Esophagus squamous epithelium (tissue), 5 donors: ENCODE results near the gene B4GALT5. TPM values are rescaled to one million over a fixed set of nuclear protein-coding genes. Genes with fewer than 3 reads are reported as not detected.
A peak's percentile ranks its signal among the peaks of the same experiment; 100 is the strongest.
"Not testable (repeated sequence)": the region's sequence is repeated elsewhere in the genome, so short reads cannot be mapped to it uniquely, and the experiment has no call there.

Experiments used
- DNase-seq: peaks from one replicate; lab custom pipeline; 2025; lab: John Stamatoyannopoulos, UW
- H3K27ac ChIP-seq, 4 donors: fragments of 200-600 bp; sonication (generic); one replicate each; pipeline ENCODE4 v1.5.1; 2016 to 2019; ENCODE audit warnings: mild to moderate bottlenecking in 1 of 4
- H3K27me3 ChIP-seq, 4 donors: fragments of 200-600 bp; sonication (generic); 1 replicate in 3 of 4; 2 replicates in 1 of 4; pipeline versions ENCODE4 v1.5.1 to v1.6.0; 2017 to 2021; ENCODE audit warnings: antibody characterized with exemption in 1 of 4
- H3K36me3 ChIP-seq, 3 donors: fragments of 200-600 bp; sonication (generic); one replicate each; pipeline ENCODE4 v1.5.1; 2016 to 2019
- H3K4me1 ChIP-seq, 3 donors: fragments of 200-600 bp; sonication (generic); one replicate each; pipeline ENCODE4 v1.5.1; 2017 to 2019
- H3K4me3 ChIP-seq, 4 donors: fragments of 200-600 bp; sonication (generic); 1 replicate in 3 of 4; 2 replicates in 1 of 4; pipeline ENCODE4 v1.5.1; 2016 to 2019; ENCODE audit warnings: mild to moderate bottlenecking in 2 of 4, moderate library complexity in 1 of 4
- H3K9me3 ChIP-seq, 3 donors: fragments of 200-600 bp; sonication (generic); one replicate each; pipeline ENCODE4 v1.5.1; 2016 to 2019
- POLR2A ChIP-seq, 4 donors: fragments of 450-650 bp; IDR thresholded peaks; one replicate each; pipeline ENCODE4 v1.6.1; 2017; ENCODE audit warnings: antibody characterized with exemption in 4 of 4, mild to moderate bottlenecking in 4 of 4, moderate library complexity in 3 of 4
- WGBS, 2 donors: methylation state at CpG; one replicate each; pipeline ENCODE4 v1.1.5; 2018; 5-methylcytosine and 5-hydroxymethylcytosine counted together
- intact Hi-C: fragments of 100-400 bp; cut with DNase I; formaldehyde crosslinking; loops from one replicate; pipeline ENCODE4 v1.15.0; 2022
- total RNA-seq, 4 donors: library from RNA; depleted of rRNA; stranded (reverse); fragments of >200 nt; gene quantifications; one replicate each; pipeline ENCODE4 v1.1.0, GENCODE V29; 2016
- TF ChIP-seq, protein P1 (sequence below), 6 experiments: fragments of 450-650 bp in 4 of 6; fragments of 200-600 bp in 2 of 6; sonication (generic) in 2 of 6; IDR thresholded peaks; one replicate each; pipeline ENCODE4 v1.5.1; 2016 to 2019; ENCODE audit warnings: antibody characterized with exemption in 6 of 6, mild to moderate bottlenecking in 4 of 6, moderate library complexity in 4 of 6
- donor health status: DM: yes; HTN: yes; CAD: no.

The B4GALT5 gene
- total RNA-seq, 4 donors from 2014 or later = 24.1 to 34.2 (median 25.7) TPM

- TF ChIP-seq, protein P1, sequence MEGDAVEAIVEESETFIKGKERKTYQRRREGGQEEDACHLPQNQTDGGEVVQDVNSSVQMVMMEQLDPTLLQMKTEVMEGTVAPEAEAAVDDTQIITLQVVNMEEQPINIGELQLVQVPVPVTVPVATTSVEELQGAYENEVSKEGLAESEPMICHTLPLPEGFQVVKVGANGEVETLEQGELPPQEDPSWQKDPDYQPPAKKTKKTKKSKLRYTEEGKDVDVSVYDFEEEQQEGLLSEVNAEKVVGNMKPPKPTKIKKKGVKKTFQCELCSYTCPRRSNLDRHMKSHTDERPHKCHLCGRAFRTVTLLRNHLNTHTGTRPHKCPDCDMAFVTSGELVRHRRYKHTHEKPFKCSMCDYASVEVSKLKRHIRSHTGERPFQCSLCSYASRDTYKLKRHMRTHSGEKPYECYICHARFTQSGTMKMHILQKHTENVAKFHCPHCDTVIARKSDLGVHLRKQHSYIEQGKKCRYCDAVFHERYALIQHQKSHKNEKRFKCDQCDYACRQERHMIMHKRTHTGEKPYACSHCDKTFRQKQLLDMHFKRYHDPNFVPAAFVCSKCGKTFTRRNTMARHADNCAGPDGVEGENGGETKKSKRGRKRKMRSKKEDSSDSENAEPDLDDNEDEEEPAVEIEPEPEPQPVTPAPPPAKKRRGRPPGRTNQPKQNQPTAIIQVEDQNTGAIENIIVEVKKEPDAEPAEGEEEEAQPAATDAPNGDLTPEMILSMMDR (IDR thresholded peaks at IDR 0.05) = no peak
- TF ChIP-seq POLR2A (IDR thresholded peaks at IDR 0.05) = no peak
- intact Hi-C loops = no loop called here
- Histone ChIP-seq H3K27me3 (no peaks in the 10 kb centered on the region), H3K9me3 (no peaks in the 10 kb centered on the region), H3K36me3 (peaks cover 0 to 28% (median 0%) of the 10 kb centered on the region in 3 donors), H3K4me1 (peaks cover 9 to 55% (median 16%) of the 10 kb centered on the region in 3 donors), H3K4me3 (no peak overlapping the region), H3K27ac (no peak overlapping the region)
- no peak for DNase-seq
- WGBS, 2 donors = 82 to 83% methylated on average over 1 of the region's 1 CpG
Observed at GRCh38 chr20:49629606-49630005, 84.1 kb downstream of the B4GALT5 start.

DNA sequence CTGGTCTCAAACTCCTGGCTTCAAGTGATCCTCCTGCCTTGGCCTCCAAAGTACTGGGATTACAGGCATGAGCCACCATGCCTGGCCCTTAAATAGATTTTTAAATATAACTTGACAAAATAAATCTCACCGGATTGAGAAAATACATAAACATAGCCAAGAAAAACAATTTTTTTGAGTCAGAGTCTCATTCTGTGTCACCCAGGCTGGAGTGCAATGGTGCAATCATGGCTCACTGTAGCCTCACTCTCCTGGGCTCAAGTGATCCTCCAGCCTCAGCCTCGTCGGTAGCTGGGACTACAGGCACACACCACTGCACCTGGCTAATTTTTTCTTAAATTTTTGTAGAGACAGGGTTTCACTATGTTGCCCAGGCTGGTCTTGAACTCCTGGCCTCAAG is 85.4 kb downstream of the B4GALT5 start:
- DNase-seq, H3K27me3 ChIP-seq, H3K4me3 ChIP-seq, H3K9me3 ChIP-seq, intact Hi-C loops: not testable (repeated sequence)
- 77 to 86% methylated on average over 3 of the region's 3 CpGs for WGBS, 2 donors
- peaks cover 9 to 55% (median 16%) of the 10 kb centered on the region in 3 donors for H3K4me1 ChIP-seq
- peaks cover 0 to 14% (median 0%) of the 10 kb centered on the region in 3 donors for H3K36me3 ChIP-seq
- peak overlapping the region in 1 of 4 donors; percentile 49 for H3K27ac ChIP-seq

- intact Hi-C loops = no loop called here
- Histone ChIP-seq H3K27ac (peak overlapping the region; percentile 43 to 79 (median 50)), H3K9me3 (peaks cover 0 to 4% (median 0%) of the 10 kb centered on the region in 3 donors), H3K27me3 (no peaks in the 10 kb centered on the region), H3K36me3 (peaks cover 0 to 6% (median 0%) of the 10 kb centered on the region in 3 donors), H3K4me1 (peaks cover 9 to 55% (median 16%) of the 10 kb centered on the region in 3 donors), H3K4me3 (no peak overlapping the region)
- no peak for DNase-seq
- TF ChIP-seq POLR2A (IDR thresholded peaks at IDR 0.05) = no peak
- TF ChIP-seq, protein P1 (IDR thresholded peaks at IDR 0.05) = no peak
- WGBS, 2 donors = 39 to 40% methylated on average over 3 to 4 of the region's 6 CpGs
Observed at GRCh38 chr20:49627329-49627761, 86.3 kb downstream of the B4GALT5 start.

GRCh38 chr20:49624988-49625387 is 88.7 kb downstream of the B4GALT5 start:
- H3K36me3 ChIP-seq, H3K9me3 ChIP-seq, intact Hi-C loops, DNase-seq, H3K27me3 ChIP-seq, H3K4me3 ChIP-seq: not testable (repeated sequence)
- 86 to 93% methylated on average over 10 of the region's 10 CpGs for WGBS, 2 donors
- Histone ChIP-seq H3K4me1 (peaks cover 5 to 46% (median 9%) of the 10 kb centered on the region in 3 donors), H3K27ac (peak overlapping the region in 1 of 4 donors; percentile 38)

- intact Hi-C loops = no loop called here
- H3K4me1 ChIP-seq = peaks cover 5 to 47% (median 9%) of the 10 kb centered on the region in 3 donors
- no peaks in the 10 kb centered on the region for H3K27me3 ChIP-seq
- DNase-seq = no peak
- WGBS, 2 donors = 81 to 88% methylated on average over 6 of the region's 6 CpGs
- H3K4me3 ChIP-seq = no peak overlapping the region
- no peak for TF ChIP-seq POLR2A (IDR thresholded peaks at IDR 0.05)
- no peak overlapping the region for H3K27ac ChIP-seq
- H3K9me3 ChIP-seq = peaks cover 0 to 6% (median 0%) of the 10 kb centered on the region in 3 donors
- no peaks in the 10 kb centered on the region for H3K36me3 ChIP-seq
Observed at GRCh38 chr20:49624317-49624716, 89.4 kb downstream of the B4GALT5 start.

- no peak for TF ChIP-seq POLR2A (IDR thresholded peaks at IDR 0.05)
- TF ChIP-seq, protein P1 (IDR thresholded peaks at IDR 0.05) = no peak
- Histone ChIP-seq H3K9me3 (peaks cover 0 to 6% (median 0%) of the 10 kb centered on the region in 3 donors), H3K4me3 (no peak overlapping the region), H3K36me3 (no peaks in the 10 kb centered on the region), H3K27me3 (no peaks in the 10 kb centered on the region), H3K4me1 (peaks cover 5 to 42% (median 9%) of the 10 kb centered on the region in 3 donors), H3K27ac (no peak overlapping the region)
- DNase-seq = no peak
- intact Hi-C loops = no loop called here
- 76 to 79% methylated on average over 1 of the region's 1 CpG for WGBS, 2 donors
Observed at GRCh38 chr20:49622243-49622642, 91.4 kb downstream of the B4GALT5 start.
